Muscle of leg (tissue), 11 donors: ENCODE data around the gene SAMD4A. TPM values are rescaled to one million over a fixed set of nuclear protein-coding genes. Genes with fewer than 3 reads are reported as not detected.
A peak's percentile ranks its signal among the peaks of the same experiment; 100 is the strongest.
"Not testable (repeated sequence)": the region's sequence is repeated elsewhere in the genome, so short reads cannot be mapped to it uniquely, and the experiment has no call there.

Experiments
- DNase-seq: peaks from one replicate; pipeline ENCODE4 v3.0.0; 2013
- H3K27ac ChIP-seq: one replicate; pipeline ENCODE4 v1.5.1; 2013; ENCODE audit warnings: mild to moderate bottlenecking, low read length, control low read depth
- H3K27me3 ChIP-seq: one replicate; pipeline ENCODE4 v1.6.1; 2013; ENCODE audit warnings: low read length; ENCODE audit not compliant: control insufficient read depth, insufficient read depth
- H3K36me3 ChIP-seq: one replicate; pipeline ENCODE4 v1.6.1; 2013; ENCODE audit warnings: low read length; ENCODE audit not compliant: control insufficient read depth, insufficient read depth
- H3K4me1 ChIP-seq: one replicate; pipeline ENCODE4 v1.6.1; 2013; ENCODE audit warnings: low read length; ENCODE audit not compliant: control insufficient read depth, insufficient read depth
- H3K4me3 ChIP-seq: one replicate; pipeline ENCODE4 v1.5.1; 2013; ENCODE audit warnings: low read length, control low read depth
- H3K9me3 ChIP-seq: replicated peaks from 2 replicates; pipeline ENCODE4 v1.6.1; 2013; ENCODE audit warnings: low read depth, low read length; ENCODE audit not compliant: control insufficient read depth
- WGBS: methylation state at CpG from one replicate; pipeline ENCODE4 v1.1.5; 2013; ENCODE audit warnings: missing lambda C conversion rate; ENCODE audit not compliant: insufficient coverage; 5-methylcytosine and 5-hydroxymethylcytosine counted together
- polyA plus RNA-seq, 8 donors: library from polyadenylated mRNA; unstranded; fragments of 120-200 nt; gene quantifications; one replicate each; pipeline versions ENCODE4 v1.2.1 to v1.2.3, GENCODE V29; 2013; ENCODE audit warnings: inconsistent platforms in 1 of 8, low replicate concordance in 1 of 8; ENCODE audit not compliant: insufficient read length in 8 of 8, insufficient read depth in 1 of 8
- total RNA-seq: library from RNA; stranded (reverse); fragments of 120-200 nt; gene quantifications from one replicate; pipeline ENCODE4 v1.2.4, GENCODE V29; 2013

SAMD4A gene
- total and polyA plus RNA-seq, 9 donors, result 39.5 to 74.1 (median 52.8) TPM

DNA sequence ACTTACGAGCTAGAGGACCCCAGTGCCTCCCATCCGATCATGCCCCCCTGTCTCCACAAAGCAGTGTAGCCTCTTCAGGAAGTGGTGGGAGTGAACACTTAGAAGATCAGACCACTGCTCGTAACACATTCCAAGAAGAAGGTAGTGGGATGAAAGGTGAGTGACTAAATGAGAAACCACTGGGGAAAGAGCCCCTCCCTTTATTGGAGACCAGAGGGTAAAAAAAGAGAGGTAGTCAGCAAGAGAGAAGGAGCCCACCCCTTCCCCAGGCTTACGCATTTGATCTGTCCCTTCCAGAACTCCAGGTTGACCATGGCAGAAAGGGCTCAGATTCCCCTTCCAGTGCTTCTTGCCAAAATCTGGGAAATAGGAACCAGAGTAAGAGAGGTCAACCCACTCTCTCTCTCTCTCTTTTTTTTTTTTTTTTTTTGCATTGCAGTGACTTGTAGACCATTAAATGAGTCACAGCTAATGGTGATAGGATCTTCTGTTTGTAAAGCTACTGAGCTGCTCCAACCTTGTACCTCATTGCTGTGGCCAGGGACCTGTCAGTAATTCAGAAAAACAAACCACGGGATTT lies 170.3 kb downstream of the SAMD4A start:
- H3K9me3 ChIP-seq, result no peaks in the 10 kb centered on the region
- H3K27ac ChIP-seq, result no peak overlapping the region
- H3K27me3 ChIP-seq, result no peaks in the 10 kb centered on the region
- DNase-seq, result no peak
- peaks cover 13% of the 10 kb centered on the region for H3K4me1 ChIP-seq
- WGBS, result no CpG with 5 or more reads among the region's 5 CpGs
- H3K4me3 ChIP-seq, result no peak overlapping the region
- peaks cover 26% of the 10 kb centered on the region for H3K36me3 ChIP-seq

DNA sequence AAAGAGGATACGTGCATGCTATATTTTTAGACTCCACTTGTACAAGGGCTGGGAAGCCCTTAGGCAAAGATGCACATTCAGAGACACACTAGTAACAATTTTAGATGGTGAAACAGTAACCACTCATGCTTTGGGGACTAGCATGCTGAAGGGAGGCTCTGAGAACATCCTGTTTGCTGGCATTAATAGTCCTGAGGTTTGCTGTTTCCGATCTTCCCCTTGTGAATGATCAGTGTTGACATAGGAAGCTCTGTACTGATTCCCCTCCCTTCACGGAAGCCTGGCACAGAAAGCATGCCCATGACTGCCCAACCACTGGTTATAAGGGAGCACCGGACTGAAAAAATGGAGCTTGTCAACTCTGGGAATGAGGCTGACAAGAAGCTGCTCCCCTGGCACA lies 171.1 kb downstream of the SAMD4A start:
- WGBS, result 70% methylated on average over 3 of the region's 4 CpGs
- Histone ChIP-seq H3K27ac (no peak overlapping the region), H3K27me3 (no peaks in the 10 kb centered on the region), H3K36me3 (peaks cover 26% of the 10 kb centered on the region), H3K4me3 (no peak overlapping the region), H3K4me1 (peaks cover 13% of the 10 kb centered on the region), H3K9me3 (no peaks in the 10 kb centered on the region)
- peak; percentile 35 for DNase-seq

DNA sequence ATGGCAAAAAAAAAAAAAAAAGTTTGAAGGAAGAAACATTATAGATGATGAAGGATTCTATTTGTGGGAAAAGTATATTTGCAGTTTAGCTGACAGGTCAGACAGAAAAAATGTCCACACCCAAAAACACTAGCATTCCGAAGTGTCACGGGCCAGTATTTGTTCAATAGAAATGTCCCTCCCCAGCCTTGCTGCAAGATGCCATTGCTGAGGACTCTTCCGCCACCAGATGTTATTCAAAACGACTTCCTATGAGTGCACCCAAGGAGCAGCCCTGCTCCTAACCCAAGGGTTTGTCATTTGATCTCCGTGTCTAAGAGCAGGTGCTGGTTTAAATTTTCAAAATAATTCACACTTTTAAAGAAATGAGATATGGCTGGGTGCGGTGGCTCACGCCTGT lies 172.6 kb downstream of the SAMD4A start:
- H3K9me3 ChIP-seq, result no peaks in the 10 kb centered on the region
- H3K4me3 ChIP-seq, result no peak overlapping the region
- 90% methylated on average over 2 of the region's 7 CpGs for WGBS
- H3K27ac ChIP-seq, result no peak overlapping the region
- no peaks in the 10 kb centered on the region for H3K27me3 ChIP-seq
- H3K36me3 ChIP-seq, result peaks cover 34% of the 10 kb centered on the region
- H3K4me1 ChIP-seq, result peaks cover 11% of the 10 kb centered on the region
- DNase-seq, result no peak

DNA sequence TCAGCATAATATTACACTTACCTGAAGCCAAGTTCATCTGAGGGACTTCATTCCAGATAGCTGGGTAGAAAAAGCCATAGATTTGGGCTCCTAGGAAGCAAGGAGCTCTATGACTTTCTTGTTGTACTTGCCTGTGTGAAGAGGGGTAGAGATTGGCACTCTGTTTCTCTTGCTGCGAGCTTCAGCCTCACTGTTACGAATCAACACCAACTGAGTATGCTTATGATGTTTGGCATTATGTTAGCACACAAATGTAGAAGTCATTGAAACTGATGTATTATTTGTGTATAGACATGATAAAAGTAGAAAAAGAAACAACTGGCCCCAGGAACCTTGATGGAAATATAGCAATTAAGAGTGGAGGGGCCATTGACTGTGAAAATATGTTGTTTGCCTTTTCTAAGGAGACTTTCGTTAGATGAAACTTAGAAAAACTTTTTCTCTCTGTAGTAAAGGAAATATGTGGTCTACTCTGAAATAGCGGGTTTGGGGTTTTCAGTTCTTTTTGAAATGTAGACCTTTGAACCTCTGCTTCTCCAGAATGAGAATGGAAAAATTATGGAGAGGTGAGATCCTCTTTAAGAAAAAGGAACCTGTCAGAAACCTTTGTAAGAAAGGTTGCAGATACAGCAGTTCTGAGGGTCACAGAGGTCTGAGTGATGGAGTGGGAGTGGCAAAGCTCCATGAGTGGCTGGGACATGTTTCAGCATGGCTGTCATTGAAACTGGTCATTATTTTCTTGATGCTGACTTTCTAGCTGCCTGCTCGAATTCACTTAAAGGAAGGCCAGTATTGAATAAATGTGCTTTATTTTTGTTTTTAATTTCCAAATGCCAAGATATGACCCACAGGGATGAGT lies 175.8 kb downstream of the SAMD4A start:
- no peaks in the 10 kb centered on the region for H3K9me3 ChIP-seq
- peaks cover 35% of the 10 kb centered on the region for H3K36me3 ChIP-seq
- no peak overlapping the region for H3K4me3 ChIP-seq
- no peaks in the 10 kb centered on the region for H3K4me1 ChIP-seq
- no peak for DNase-seq
- H3K27me3 ChIP-seq, result no peaks in the 10 kb centered on the region
- WGBS, result 90% methylated on average over 3 of the region's 5 CpGs
- no peak overlapping the region for H3K27ac ChIP-seq

DNA sequence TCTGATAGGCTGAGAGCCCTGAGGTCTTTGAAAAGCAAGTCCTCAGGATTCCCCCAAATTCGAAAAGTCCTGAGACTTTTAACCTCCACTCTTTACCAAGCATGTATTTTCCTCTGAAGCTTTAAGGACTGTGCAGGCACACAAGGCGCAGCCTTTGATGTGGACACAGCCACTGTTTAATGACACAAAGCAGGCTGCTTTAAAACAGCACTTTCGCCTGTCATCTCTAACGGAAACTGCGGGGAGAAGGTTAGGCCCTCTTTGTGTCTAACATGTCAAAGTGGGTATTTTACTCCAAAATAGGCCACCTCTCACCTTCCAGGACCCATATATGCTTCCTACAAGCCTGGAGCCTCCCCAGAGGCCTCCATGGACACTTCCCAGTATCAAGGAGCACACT lies 176.5 kb downstream of the SAMD4A start:
- WGBS, result 90% methylated on average over 2 of the region's 5 CpGs
- no peak for DNase-seq
- Histone ChIP-seq H3K36me3 (peaks cover 35% of the 10 kb centered on the region), H3K27me3 (no peaks in the 10 kb centered on the region), H3K9me3 (no peaks in the 10 kb centered on the region), H3K4me3 (no peak overlapping the region), H3K27ac (no peak overlapping the region), H3K4me1 (no peaks in the 10 kb centered on the region)

DNA sequence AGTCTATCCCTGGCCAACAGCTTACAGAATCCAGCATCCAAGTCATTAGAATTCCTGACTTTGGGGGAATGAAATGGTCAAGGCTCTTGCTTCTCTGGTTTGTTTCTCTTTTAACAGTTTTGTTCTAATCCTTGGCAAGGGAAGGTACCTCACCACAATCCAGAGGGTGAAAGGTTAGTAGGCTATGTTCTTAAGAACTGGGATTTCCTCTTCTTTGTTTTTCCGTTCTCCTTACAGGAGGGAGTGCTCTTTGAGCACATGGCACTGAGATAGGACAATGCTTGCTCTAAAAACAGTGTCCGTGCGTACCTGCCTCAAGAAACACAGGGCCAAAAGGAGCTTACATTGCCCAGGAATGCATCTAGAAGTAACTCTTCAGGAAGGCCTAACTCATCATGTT lies 179.1 kb downstream of the SAMD4A start:
- no peak overlapping the region for H3K4me3 ChIP-seq
- peaks cover 46% of the 10 kb centered on the region for H3K36me3 ChIP-seq
- no peak for DNase-seq
- H3K27me3 ChIP-seq, result no peaks in the 10 kb centered on the region
- no peaks in the 10 kb centered on the region for H3K4me1 ChIP-seq
- no peak overlapping the region for H3K27ac ChIP-seq
- H3K9me3 ChIP-seq, result no peaks in the 10 kb centered on the region
- no CpG with 5 or more reads among the region's 3 CpGs for WGBS

DNA sequence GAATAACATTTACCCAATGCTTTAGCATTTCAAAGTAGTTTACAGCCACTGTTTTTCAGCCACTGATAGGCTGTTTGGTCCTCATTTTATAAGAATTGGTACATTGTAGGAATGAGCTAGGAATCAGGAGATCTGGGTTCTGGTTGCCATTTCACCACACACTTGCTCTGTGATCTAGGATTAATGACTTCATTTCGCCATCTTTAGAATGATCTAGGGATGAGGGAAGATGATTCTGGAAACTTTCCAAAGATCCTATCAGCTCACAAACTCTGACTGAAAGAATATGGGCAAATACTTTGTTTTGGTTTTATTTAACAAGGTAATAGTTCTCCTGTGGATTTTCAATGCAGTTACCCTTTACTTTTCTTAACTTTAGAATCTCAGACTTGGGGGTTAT lies 180.7 kb downstream of the SAMD4A start:
- Histone ChIP-seq H3K4me1 (no peaks in the 10 kb centered on the region), H3K9me3 (no peaks in the 10 kb centered on the region), H3K4me3 (no peak overlapping the region), H3K27me3 (no peaks in the 10 kb centered on the region), H3K36me3 (peaks cover 51% of the 10 kb centered on the region), H3K27ac (no peak overlapping the region)
- no CpG with 5 or more reads among the region's 1 CpG for WGBS
- DNase-seq, result no peak

DNA sequence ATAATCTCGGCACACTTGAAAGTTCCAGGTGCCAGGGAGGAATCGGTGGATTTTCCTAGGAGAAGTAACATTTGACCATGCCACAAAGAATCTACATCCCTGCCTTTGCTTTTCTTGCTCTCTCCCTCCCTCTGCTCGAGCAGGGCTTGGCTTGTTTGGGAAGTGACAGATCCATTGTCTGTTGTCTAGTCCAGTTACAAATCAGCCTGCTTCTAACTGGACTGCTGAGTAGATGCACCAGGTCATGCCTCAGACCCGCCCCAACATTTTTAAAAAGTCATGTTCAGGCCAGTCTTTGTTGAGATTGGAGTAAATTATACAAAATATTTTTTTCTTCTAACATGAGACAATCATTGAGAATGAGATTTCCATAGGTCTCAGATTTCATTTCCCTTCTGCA lies 182.3 kb downstream of the SAMD4A start:
- no peaks in the 10 kb centered on the region for H3K27me3 ChIP-seq
- DNase-seq, result no peak
- WGBS, result 80% methylated on average over 1 of the region's 4 CpGs
- H3K27ac ChIP-seq, result no peak overlapping the region
- H3K4me1 ChIP-seq, result no peaks in the 10 kb centered on the region
- no peak overlapping the region for H3K4me3 ChIP-seq
- H3K9me3 ChIP-seq, result no peaks in the 10 kb centered on the region
- H3K36me3 ChIP-seq, result peaks cover 47% of the 10 kb centered on the region

DNA sequence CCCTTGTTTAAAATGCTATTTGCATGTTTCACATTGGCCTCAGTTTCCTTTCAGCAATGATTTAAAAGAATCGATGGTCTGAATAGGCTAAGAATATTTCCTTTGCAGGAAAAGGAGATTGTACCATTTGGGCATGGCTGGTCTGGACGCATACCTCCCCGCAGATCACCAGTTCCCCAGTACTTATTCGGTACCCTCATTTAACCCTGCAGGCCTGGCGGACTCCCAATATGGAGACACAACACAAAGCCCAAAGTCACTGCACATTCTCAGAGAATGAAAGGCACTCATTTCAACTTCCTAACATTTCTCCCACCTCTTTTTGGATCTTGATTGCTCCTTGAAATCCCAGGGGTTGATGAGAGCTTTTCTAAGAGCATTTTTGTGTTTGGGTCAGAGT lies 182.8 kb downstream of the SAMD4A start:
- Histone ChIP-seq H3K4me3 (no peak overlapping the region), H3K27ac (no peak overlapping the region), H3K27me3 (no peaks in the 10 kb centered on the region), H3K36me3 (peaks cover 48% of the 10 kb centered on the region), H3K4me1 (no peaks in the 10 kb centered on the region), H3K9me3 (no peaks in the 10 kb centered on the region)
- DNase-seq, result no peak
- 100% methylated on average over 1 of the region's 5 CpGs for WGBS

DNA sequence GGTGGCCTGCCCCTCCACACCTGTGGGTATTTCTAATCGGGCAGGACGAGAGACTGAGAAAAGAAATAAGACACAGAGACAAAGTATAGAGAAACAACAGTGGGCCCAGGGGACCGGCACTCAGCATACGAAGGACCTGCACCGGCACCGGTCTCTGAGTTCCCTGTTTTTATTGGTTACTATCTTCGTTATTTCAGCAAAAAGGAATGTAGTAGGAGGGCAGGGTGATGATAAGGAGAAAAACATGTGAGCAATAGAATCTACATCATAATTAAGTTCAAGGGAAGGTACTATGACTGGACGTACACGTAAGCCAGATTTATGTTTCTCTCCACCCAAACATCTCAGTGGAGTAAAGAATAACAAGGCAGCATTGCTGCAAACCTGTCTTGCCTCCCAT lies 185.7 kb downstream of the SAMD4A start:
- H3K27ac ChIP-seq, H3K9me3 ChIP-seq, H3K4me3 ChIP-seq, DNase-seq, H3K27me3 ChIP-seq, H3K4me1 ChIP-seq: not testable (repeated sequence)
- H3K36me3 ChIP-seq, result peaks cover 51% of the 10 kb centered on the region
- 79% methylated on average over 6 of the region's 9 CpGs for WGBS
